Naive thymus-derived CD4-positive, alpha-beta T cell (primary cell): ENCODE results near the gene GPR183. TPM values are rescaled to one million over a fixed set of nuclear protein-coding genes. Genes with fewer than 3 reads are reported as not detected.

ENCODE experiments used
- ATAC-seq: fragments of 150-1000 bp; cut with Tn5 transposase; 2 replicates; pipeline ENCODE4 v1.10.0; 2021; ENCODE audit warnings: mild to moderate bottlenecking, moderate library complexity
- CTCF ChIA-PET: fragments of 350-600 bp; sonication (Branson Sonifier 250); formaldehyde crosslinking; loops from one replicate; lab custom pipeline; 2021; ENCODE audit warnings: antibody characterized with exemption; lab: Charles Lee
- POLR2A ChIA-PET: fragments of 350-600 bp; sonication (Branson Sonifier 250); formaldehyde crosslinking; loops from one replicate; lab custom pipeline; 2021; ENCODE audit warnings: antibody characterized with exemption, inconsistent platforms; lab: Charles Lee
- DNase-seq, 9 donors: peaks; one replicate each; pipeline versions ENCODE4 v3.0.0 to v3.0.0-alpha.2; 2020 to 2022; ENCODE audit warnings: mixed read lengths in 1 of 9
- H3K27ac ChIP-seq: one replicate; pipeline ENCODE4 v1.7.0; 2013; ENCODE audit warnings: mild to moderate bottlenecking, low read depth, low read length, moderate library complexity
- H3K27me3 ChIP-seq, 2 donors: one replicate each; pipeline ENCODE4 v1.7.0; 2013; ENCODE audit warnings: low read length in 2 of 2, mild to moderate bottlenecking in 2 of 2, moderate library complexity in 2 of 2; ENCODE audit not compliant: control insufficient read depth in 2 of 2, insufficient read depth in 2 of 2
- H3K36me3 ChIP-seq, 3 experiments: 1 replicate in 2 of 3; 2 replicates in 1 of 3; pipeline ENCODE4 v1.7.0; 2013; ENCODE audit warnings: low read length in 3 of 3, mild to moderate bottlenecking in 3 of 3, moderate library complexity in 1 of 3; ENCODE audit not compliant: insufficient read depth in 3 of 3, control insufficient read depth in 2 of 3
- H3K4me1 ChIP-seq, 2 donors: one replicate each; pipeline ENCODE4 v1.7.0; 2013; ENCODE audit warnings: low read length in 2 of 2, mild to moderate bottlenecking in 2 of 2, moderate library complexity in 1 of 2; ENCODE audit not compliant: control insufficient read depth in 2 of 2, insufficient read depth in 2 of 2
- H3K4me3 ChIP-seq: 2 replicates; pipeline ENCODE4 v1.7.0; 2013; ENCODE audit warnings: mild to moderate bottlenecking, low read length
- H3K9me3 ChIP-seq, 3 experiments: 1 replicate in 2 of 3; 2 replicates in 1 of 3; pipeline ENCODE4 v1.7.0; 2013; ENCODE audit warnings: low read length in 3 of 3; ENCODE audit not compliant: control insufficient read depth in 2 of 3
- H3K27ac Mint-ChIP-seq, 9 donors: one replicate each; pipeline ENCODE4 v1.8.0; 2020 to 2022; ENCODE audit warnings: mixed read lengths in 9 of 9, mild to moderate bottlenecking in 8 of 9, moderate library complexity in 5 of 9, inconsistent platforms in 2 of 9
- H3K27me3 Mint-ChIP-seq, 5 donors: one replicate each; pipeline ENCODE4 v1.8.0; 2021 to 2022; ENCODE audit warnings: mixed read lengths in 5 of 5, mild to moderate bottlenecking in 1 of 5
- H3K36me3 Mint-ChIP-seq, 5 donors: one replicate each; pipeline ENCODE4 v1.8.0; 2020 to 2022; ENCODE audit warnings: mixed read lengths in 5 of 5, mild to moderate bottlenecking in 3 of 5, inconsistent platforms in 1 of 5
- H3K4me1 Mint-ChIP-seq, 7 donors: one replicate each; pipeline ENCODE4 v1.8.0; 2020 to 2022; ENCODE audit warnings: mixed read lengths in 7 of 7, mild to moderate bottlenecking in 3 of 7, inconsistent platforms in 1 of 7
- H3K4me3 Mint-ChIP-seq, 10 donors: one replicate each; pipeline ENCODE4 v1.8.0; 2020 to 2022; ENCODE audit warnings: mild to moderate bottlenecking in 10 of 10, mixed read lengths in 10 of 10, moderate library complexity in 6 of 10, inconsistent platforms in 2 of 10
- H3K9me3 Mint-ChIP-seq, 11 donors: one replicate each; pipeline ENCODE4 v1.8.0; 2020 to 2022; ENCODE audit warnings: mixed read lengths in 11 of 11, mild to moderate bottlenecking in 4 of 11, inconsistent platforms in 1 of 11, moderate library complexity in 1 of 11
- intact Hi-C, 2 donors: fragments of 100-400 bp; cut with micrococcal nuclease; formaldehyde crosslinking; loops; one replicate each; pipeline ENCODE4 v1.15.1; 2023
- polyA plus RNA-seq, 2 donors: library from polyadenylated mRNA; unstranded; fragments of 300-500 nt; fragmentation: Illumina TruSeq; gene quantifications; one replicate each; pipeline ENCODE4 v1.2.3, GENCODE V29; 2021
- total RNA-seq, 6 experiments: library from RNA in 5 of 6; stranded (reverse) in 5 of 6; gene quantifications; 1 replicate in 5 of 6; 2 replicates in 1 of 6; pipeline ENCODE4 v1.2.3 and lab custom pipeline; 2021 to 2026

Gene GPR183
- total and polyA plus RNA-seq, 7 experiments from 2014 or later: 26.8 to 241 (median 216) TPM

DNA sequence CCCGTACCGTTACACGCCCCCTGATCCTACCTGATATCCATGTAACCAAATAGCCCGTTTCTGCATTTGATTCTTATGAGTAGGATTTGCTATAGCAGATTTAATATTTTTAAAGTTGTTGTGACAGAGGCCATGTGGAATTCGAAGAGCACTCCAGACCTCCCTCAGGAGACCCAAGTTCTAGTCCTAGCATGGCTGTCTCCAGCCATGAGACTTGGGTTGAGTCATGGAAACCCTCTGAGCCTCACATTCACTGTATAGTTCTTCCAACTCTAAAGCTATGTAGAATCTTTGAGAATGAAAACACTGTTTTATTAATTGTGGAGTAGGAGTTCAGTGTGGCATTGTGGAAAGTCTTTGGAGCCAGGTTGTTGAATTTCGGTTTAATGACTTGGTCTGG, 8.0 kb upstream of the GPR183 start:
- intact Hi-C loops: loop anchor here (1.0 to 2.0 kb wide), 3 partner anchors 8 to 182 kb away; partner anchors contain the start of gene GPR183 (in 2 of the 2)
- H3K36me3 ChIP-seq: peaks cover 0 to 8% (median 7%) of the 10 kb centered on the region in 3 experiments
- Mint-ChIP-seq H3K36me3 (peaks cover 4 to 38% (median 17%) of the 10 kb centered on the region in 5 donors), H3K27ac (peak overlapping the region; percentile 87 to 99 (median 93)), H3K4me3 (peak overlapping the region; percentile 46 to 91 (median 78)), H3K27me3 (no peaks in the 10 kb centered on the region), H3K9me3 (peaks cover 0 to 3% (median 0%) of the 10 kb centered on the region in 11 donors), H3K4me1 (peaks cover 53 to 96% (median 78%) of the 10 kb centered on the region in 7 donors)
- no peak for ATAC-seq
- no peaks in the 10 kb centered on the region for H3K27me3 ChIP-seq
- CTCF ChIA-PET: interaction anchor here (0.7 to 1.7 kb wide), 5 partner anchors 37 to 138 kb away, joined by 3 to 8 read pairs (median 3); no protein-coding TSS in a partner anchor
- POLR2A ChIA-PET: interaction anchor here (0.6 to 2.6 kb wide), 19 partner anchors 9 to 78 kb away, joined by 3 to 36 read pairs (median 5); partner anchors contain the start of gene GPR183
- H3K4me1 ChIP-seq: peaks cover 52 to 72% of the 10 kb centered on the region in 2 donors
- no peak for DNase-seq
- peak overlapping the region; percentile 90 for H3K27ac ChIP-seq
- H3K9me3 ChIP-seq: no peaks in the 10 kb centered on the region
- peak overlapping the region; percentile 47 for H3K4me3 ChIP-seq

DNA sequence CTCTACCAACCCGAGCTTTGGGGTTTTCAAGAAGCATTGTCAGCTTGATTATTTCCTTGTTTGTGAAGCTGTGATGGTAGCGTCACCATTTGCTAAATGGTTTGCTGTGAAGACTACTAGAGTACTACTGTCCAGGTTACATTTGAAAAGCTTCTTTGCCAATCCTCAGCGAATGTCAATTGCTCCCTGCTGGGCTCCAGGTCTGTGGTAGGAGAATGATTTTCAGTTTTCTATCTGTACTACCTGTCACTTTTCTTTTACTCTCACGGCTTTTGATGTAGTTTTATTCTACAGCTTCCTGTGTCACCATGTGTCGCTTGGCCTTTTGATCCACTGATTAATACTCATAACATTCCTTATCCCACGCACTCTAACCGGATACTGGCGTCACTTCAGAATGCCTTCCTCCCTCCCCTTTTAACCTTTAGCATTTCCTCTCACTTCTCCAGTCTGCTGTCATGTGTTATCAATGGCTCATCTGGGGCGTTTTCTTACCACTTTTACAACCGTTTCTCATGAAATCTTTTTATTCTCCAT, 7.5 kb upstream of the GPR183 start:
- Histone ChIP-seq H3K27ac (peak overlapping the region; percentile 90), H3K36me3 (peaks cover 0 to 7% (median 7%) of the 10 kb centered on the region in 3 experiments), H3K27me3 (no peaks in the 10 kb centered on the region), H3K4me3 (peak overlapping the region; percentile 47), H3K4me1 (peaks cover 56 to 72% of the 10 kb centered on the region in 2 donors), H3K9me3 (no peaks in the 10 kb centered on the region)
- DNase-seq: peak in 8 of 9 donors; percentile 57 to 89 (median 87)
- H3K9me3 Mint-ChIP-seq: peaks cover 0 to 3% (median 0%) of the 10 kb centered on the region in 11 donors
- H3K4me1 Mint-ChIP-seq: peaks cover 58 to 96% (median 78%) of the 10 kb centered on the region in 7 donors
- H3K36me3 Mint-ChIP-seq: peaks cover 4 to 38% (median 13%) of the 10 kb centered on the region in 5 donors
- ATAC-seq: peak; percentile 80
- H3K27ac Mint-ChIP-seq: peak overlapping the region; percentile 87 to 99 (median 93)
- ChIA-PET POLR2A (interaction anchor here (0.6 to 2.6 kb wide), 29 partner anchors 9 to 100 kb away, joined by 3 to 36 read pairs (median 5); partner anchors contain the start of gene GPR183), CTCF (interaction anchor here (0.6 to 1.7 kb wide), 7 partner anchors 12 to 122 kb away, joined by 3 to 8 read pairs (median 4); no protein-coding TSS in a partner anchor)
- intact Hi-C loops: loop anchor here (1.0 to 2.0 kb wide), 5 partner anchors 7 to 182 kb away; partner anchors contain the start of gene GPR183 (in 2 of the 2)
- H3K27me3 Mint-ChIP-seq: no peaks in the 10 kb centered on the region
- peak overlapping the region; percentile 46 to 91 (median 78) for H3K4me3 Mint-ChIP-seq

DNA sequence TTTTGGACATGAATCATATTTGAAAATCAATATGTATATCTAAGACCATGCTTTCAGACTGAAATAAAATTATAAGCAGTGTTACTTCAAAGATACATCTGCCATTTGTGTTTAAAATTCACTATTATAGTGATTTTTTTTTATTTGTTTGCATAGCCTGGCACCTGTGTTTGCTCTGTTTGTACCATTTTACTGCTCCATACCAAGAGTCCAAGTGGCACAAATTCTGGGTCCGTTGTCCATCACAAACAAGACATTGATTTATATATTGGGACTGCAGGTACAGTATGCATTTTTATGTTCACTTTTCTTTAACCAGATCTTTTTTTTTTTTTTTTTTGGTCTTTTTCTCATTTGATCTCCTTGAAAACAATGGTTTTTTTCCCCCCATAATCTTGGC, 6.7 kb upstream of the GPR183 start:
- H3K27me3 Mint-ChIP-seq: no peaks in the 10 kb centered on the region
- H3K36me3 ChIP-seq: peaks cover 0 to 6% (median 0%) of the 10 kb centered on the region in 3 experiments
- ChIA-PET POLR2A (interaction anchor here (0.8 to 2.6 kb wide), 22 partner anchors 8 to 99 kb away, joined by 3 to 36 read pairs (median 5); partner anchors contain the start of gene GPR183), CTCF (interaction anchor here (0.6 to 1.7 kb wide), 8 partner anchors 11 to 123 kb away, joined by 3 to 8 read pairs (median 4); no protein-coding TSS in a partner anchor)
- peak overlapping the region; percentile 46 to 91 (median 78) for H3K4me3 Mint-ChIP-seq
- H3K9me3 Mint-ChIP-seq: peaks cover 0 to 3% (median 0%) of the 10 kb centered on the region in 11 donors
- H3K27ac Mint-ChIP-seq: peak overlapping the region; percentile 87 to 99 (median 93)
- peaks cover 57 to 97% (median 78%) of the 10 kb centered on the region in 7 donors for H3K4me1 Mint-ChIP-seq
- intact Hi-C loops: loop anchor here (1.0 to 2.0 kb wide), 4 partner anchors 8 to 183 kb away; no protein-coding TSS in a partner anchor
- H3K9me3 ChIP-seq: no peaks in the 10 kb centered on the region
- peaks cover 64 to 72% of the 10 kb centered on the region in 2 donors for H3K4me1 ChIP-seq
- no peaks in the 10 kb centered on the region for H3K27me3 ChIP-seq
- peaks cover 4 to 40% (median 8%) of the 10 kb centered on the region in 5 donors for H3K36me3 Mint-ChIP-seq
- H3K4me3 ChIP-seq: peak overlapping the region; percentile 47
- DNase-seq (no peak), ATAC-seq (no peak)
- peak overlapping the region; percentile 90 for H3K27ac ChIP-seq

DNA sequence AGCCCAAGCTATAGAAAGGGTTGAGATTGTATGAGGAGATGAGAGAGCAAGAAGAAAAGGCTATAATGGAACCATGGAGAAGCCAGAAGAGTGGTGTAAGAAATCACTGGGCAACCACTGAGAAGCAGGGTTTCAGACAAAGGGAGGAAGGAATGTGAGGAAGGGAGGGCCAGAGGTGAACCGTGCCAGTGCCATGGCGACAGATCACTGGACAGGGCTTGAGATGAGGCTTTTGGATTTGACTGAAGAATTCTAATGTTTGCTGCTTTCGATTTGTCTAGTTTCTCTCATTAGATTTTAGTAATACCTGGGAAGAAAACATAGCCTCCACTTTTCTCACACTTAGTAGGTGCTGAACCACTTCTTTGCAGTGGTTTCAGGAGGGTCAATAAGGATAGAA, 6.3 kb upstream of the GPR183 start:
- peak overlapping the region; percentile 47 for H3K4me3 ChIP-seq
- DNase-seq (no peak), ATAC-seq (no peak)
- Mint-ChIP-seq H3K9me3 (peaks cover 0 to 3% (median 0%) of the 10 kb centered on the region in 11 donors), H3K27me3 (no peaks in the 10 kb centered on the region), H3K4me3 (peak overlapping the region; percentile 21 to 87 (median 58)), H3K36me3 (peaks cover 3 to 40% (median 8%) of the 10 kb centered on the region in 5 donors), H3K4me1 (peaks cover 59 to 97% (median 82%) of the 10 kb centered on the region in 7 donors), H3K27ac (peak overlapping the region; percentile 80 to 99 (median 92))
- H3K36me3 ChIP-seq: peaks cover 0 to 2% (median 0%) of the 10 kb centered on the region in 3 experiments
- peaks cover 67 to 72% of the 10 kb centered on the region in 2 donors for H3K4me1 ChIP-seq
- H3K27ac ChIP-seq: peak overlapping the region; percentile 90
- intact Hi-C loops: no loop called here
- H3K27me3 ChIP-seq: no peaks in the 10 kb centered on the region
- H3K9me3 ChIP-seq: no peaks in the 10 kb centered on the region
- ChIA-PET POLR2A (interaction anchor here (1.4 to 3.1 kb wide), 3 partner anchors 9 to 34 kb away, joined by 4 to 21 read pairs (median 5); no protein-coding TSS in a partner anchor), CTCF (interaction anchor here (0.6 kb wide), 1 partner anchor 51 kb away, joined by 3 read pairs; no protein-coding TSS in a partner anchor)

DNA sequence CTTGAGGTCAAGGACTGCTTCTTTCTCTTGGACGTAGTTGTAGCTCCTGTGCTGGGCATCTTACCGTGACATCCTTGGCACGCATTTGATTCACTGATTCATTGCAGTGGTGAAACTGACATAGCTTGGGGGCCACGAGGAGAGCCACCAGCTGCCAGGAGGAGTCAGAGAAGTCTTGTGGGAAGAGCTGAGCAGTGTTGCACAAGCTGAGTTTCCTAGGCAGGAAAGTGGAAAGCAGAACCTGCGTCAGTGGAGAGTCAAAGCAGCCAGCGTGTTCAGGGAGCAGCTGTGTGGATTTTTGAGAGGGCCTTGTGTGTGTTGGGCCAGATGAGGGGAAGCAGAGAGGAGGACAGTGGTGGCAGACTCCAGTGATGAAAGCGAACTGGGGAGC, 5.3 kb upstream of the GPR183 start:
- Histone ChIP-seq H3K27me3 (no peaks in the 10 kb centered on the region), H3K36me3 (no peaks in the 10 kb centered on the region), H3K4me3 (no peak overlapping the region), H3K9me3 (no peaks in the 10 kb centered on the region), H3K27ac (peak overlapping the region; percentile 42), H3K4me1 (peaks cover 77 to 82% of the 10 kb centered on the region in 2 donors)
- ATAC-seq (peak; percentile 41), DNase-seq (no peak)
- Mint-ChIP-seq H3K27ac (peak overlapping the region; percentile 50 to 99 (median 93)), H3K9me3 (peaks cover 0 to 3% (median 0%) of the 10 kb centered on the region in 11 donors), H3K4me3 (peak overlapping the region in 9 of 10 donors; percentile 13 to 87 (median 53)), H3K4me1 (peaks cover 65 to 100% (median 92%) of the 10 kb centered on the region in 7 donors), H3K36me3 (peaks cover 4 to 46% (median 8%) of the 10 kb centered on the region in 5 donors), H3K27me3 (no peaks in the 10 kb centered on the region)
- CTCF ChIA-PET: interaction anchor here (0.7 to 1.4 kb wide), 4 partner anchors 10 to 125 kb away, joined by 3 to 8 read pairs (median 6); no protein-coding TSS in a partner anchor
- POLR2A ChIA-PET: interaction anchor here (0.6 to 3.1 kb wide), 8 partner anchors 9 to 1276 kb away, joined by 3 to 21 read pairs (median 4); partner anchors contain the start of gene GGACT
- intact Hi-C loops: no loop called here
